ENCODE results near the gene ADAMTSL3.

DNA sequence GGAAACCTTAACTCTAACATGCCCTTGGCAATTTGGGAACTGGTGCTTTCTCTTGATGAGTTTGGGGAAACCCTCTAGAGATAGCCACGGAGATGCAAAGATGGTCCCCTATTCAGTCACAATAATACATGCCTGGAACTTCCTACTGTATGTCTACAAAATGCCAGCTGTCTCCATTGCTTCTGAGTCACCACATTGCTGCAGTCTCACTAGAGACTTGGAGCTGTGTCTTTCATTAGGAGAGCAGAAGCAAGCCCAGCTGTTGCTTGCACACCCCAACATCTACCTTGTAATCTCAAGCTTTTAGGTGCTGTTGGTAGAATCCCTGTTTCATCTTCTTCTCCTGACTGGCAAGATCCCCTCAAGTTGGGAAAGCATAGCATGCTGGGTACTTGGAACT, 261.0 kb downstream of the ADAMTSL3 start:
- no peak for TF ChIP-seq POLR2A (IDR thresholded peaks at IDR 0.05)
- TF ChIP-seq, protein P1, sequence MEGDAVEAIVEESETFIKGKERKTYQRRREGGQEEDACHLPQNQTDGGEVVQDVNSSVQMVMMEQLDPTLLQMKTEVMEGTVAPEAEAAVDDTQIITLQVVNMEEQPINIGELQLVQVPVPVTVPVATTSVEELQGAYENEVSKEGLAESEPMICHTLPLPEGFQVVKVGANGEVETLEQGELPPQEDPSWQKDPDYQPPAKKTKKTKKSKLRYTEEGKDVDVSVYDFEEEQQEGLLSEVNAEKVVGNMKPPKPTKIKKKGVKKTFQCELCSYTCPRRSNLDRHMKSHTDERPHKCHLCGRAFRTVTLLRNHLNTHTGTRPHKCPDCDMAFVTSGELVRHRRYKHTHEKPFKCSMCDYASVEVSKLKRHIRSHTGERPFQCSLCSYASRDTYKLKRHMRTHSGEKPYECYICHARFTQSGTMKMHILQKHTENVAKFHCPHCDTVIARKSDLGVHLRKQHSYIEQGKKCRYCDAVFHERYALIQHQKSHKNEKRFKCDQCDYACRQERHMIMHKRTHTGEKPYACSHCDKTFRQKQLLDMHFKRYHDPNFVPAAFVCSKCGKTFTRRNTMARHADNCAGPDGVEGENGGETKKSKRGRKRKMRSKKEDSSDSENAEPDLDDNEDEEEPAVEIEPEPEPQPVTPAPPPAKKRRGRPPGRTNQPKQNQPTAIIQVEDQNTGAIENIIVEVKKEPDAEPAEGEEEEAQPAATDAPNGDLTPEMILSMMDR (IDR thresholded peaks at IDR 0.05): no peak

Data from lower leg skin (tissue), 3 donors.